HCEC 1CT (cell line): Measurements from ENCODE around the gene TBC1D14.

ENCODE experiments used
- DNase-seq: peaks from one replicate; pipeline ENCODE4 v3.0.0-alpha.2; 2017

TBC1D14 gene

DNA sequence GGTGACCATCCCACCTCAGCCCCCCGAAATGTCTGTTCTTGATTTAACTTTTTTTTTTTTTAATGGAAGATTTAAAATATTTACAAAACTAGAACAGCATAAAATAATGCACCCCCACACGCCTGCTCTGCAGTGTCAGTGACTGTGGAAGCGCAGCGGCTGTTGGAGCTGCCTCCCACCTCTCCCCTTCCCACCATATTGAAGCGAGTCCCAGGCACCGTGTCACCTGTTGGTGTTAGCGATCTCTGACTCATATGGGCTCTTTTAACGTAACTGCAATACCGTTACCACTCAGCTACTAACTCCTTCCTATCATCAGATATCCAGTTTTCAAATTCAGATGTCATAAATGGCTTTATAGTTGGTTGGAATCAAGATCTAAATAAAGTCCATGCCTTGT, 116.5 kb downstream of the TBC1D14 start:
- DNase-seq: no peak

DNA sequence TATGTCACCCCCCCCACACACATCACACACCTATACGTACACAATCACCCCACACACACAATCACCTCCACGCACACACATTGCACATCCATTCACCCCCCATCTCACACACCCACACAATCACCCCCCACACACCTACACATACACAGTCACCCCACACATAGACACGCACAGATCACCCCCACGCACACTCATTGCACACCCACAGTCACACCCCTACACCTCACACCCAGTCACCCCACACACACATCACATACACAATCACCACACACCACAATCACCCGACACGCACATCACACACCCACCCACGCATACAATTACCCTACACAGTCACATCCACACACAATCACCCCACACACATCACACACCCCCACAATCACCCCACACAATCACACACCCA, 117.7 kb downstream of the TBC1D14 start:
- DNase-seq: no peak

DNA sequence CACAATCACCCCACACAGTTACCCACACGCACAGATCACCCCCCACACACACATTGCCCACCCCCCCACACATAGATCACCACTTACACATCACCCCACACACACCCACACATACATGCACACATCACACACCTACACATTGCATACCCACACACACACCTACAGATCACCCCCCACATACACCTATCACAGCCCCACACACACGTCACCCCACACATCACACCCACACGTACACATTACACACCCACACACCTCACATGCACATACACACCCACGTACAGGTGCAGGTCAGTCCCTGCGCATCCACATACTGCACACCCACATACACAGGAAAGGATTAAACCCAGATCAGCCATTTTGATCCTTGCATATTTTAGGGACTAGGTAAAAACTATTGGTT, 118.3 kb downstream of the TBC1D14 start:
- DNase-seq: no peak

DNA sequence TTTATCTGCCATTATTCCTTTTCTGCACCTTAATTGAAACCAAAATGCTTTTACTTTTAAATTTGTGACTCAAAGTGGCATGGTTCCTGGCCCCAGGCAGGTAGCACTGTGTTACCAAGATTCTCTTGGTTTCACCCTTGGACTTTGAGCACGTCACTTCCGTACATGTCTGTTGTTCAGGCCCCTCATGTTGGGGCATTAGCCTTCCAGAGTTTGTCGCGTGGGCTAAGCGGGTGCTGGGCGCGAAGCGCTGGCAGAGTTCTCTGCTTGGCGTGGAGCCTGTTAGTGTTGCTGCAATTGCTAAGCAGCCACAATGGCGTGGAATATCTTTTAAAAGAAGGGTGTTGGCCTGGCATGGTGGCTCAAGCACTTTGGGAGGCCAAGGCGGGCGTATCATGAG, 119.6 kb downstream of the TBC1D14 start:
- DNase-seq: no peak

DNA sequence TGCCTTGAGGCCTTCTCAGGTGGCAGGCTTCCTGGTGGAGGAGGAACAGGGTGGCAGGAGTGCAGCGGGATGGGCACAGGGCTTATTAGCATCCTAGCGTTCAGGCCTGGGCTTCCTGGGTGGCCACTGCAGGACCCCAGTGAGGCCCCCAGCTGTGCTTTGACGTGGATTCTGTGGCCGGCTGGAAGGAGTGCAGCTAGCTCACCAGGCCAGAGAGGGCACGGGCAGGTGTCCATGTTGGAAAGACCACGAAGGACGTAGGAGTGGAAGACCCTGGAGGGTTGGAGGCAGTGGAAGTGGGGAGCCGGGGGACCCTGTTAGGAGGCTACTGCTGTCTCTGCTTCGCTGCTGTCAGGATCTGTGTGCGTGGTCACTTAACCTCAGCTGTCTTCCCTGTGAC, 120.3 kb downstream of the TBC1D14 start:
- no peak for DNase-seq

DNA sequence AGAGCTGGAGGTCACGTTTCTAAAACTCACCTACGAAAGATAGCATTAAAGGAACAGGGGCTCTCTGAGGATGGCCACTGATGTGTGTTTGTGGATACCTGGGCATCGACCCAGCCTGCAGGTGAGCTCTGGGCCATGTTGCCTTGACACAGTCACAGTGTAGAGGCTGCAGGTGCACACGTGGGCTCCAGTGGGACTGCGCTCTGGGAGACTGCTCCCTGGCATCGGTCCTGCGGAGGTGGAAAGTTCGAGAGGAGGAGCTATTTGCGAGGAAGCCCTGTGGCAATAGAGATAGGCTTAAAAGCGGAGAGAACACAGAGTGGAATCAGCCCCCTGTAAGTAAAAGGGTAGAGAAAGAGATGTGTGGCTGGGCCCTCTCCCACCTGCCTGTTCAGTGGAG, 121.2 kb downstream of the TBC1D14 start:
- DNase-seq: no peak

DNA sequence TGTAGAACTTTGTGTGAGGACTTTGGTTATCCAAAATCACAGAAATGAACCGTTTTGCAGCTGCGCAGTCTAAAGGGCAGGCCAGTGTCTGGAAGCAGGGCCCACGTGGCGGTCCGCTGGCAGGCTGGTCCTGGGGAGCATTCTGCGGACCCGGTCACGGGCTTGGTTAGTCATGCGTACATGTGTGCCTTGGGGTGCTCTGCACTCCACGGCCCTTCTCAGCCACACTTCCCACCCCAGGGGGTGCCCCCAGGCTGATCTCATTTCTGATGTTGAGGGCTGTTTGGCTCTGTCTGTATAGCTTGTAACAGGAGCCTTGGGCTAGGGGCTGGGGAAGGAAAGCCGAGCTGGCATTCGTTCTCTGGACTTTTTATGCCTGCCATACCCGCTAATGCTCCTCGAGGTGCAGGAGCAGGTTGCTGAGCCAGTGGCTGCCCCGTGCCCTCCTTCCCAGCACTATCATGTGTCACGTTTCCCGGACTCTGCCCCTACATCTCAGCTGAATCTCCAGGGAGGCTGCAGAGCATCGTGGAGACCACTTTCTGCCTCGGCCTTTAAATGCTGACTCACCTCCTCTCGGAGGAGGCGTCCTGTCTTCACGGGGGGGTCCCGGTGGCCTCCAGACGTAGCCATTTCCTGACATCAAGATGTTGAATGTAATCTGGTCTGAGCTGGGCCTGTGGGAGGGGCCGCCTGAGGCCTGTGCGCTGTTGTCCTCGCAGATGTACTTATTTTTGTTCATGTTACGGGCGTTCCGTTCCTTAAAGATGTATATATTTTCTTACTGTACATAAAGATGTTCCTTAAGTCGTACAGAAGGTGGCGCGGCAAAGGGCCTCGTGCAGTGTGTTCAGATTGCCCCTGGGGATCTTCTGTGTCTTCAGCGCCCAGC, 122.2 kb downstream of the TBC1D14 start:
- no peak for DNase-seq

DNA sequence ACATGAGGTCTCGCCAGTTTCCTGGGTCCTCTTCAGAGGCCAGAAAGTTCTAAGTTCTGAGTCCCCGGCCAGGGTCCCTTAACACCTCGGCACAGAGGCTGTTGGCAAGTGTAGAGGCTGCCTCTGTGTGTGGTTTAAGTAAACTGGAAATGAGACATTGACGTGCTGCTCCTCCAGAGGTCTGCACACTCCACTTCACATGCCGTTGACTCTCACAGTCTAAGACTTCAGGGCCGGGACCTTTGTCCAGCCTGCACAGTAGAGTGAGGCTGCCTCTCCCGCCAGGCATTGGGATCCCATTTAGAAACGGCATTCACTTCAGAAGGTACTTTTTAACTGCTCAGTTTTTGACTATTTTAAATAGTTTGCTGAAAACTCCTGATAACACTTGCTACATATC, 123.0 kb downstream of the TBC1D14 start:
- DNase-seq: no peak

DNA sequence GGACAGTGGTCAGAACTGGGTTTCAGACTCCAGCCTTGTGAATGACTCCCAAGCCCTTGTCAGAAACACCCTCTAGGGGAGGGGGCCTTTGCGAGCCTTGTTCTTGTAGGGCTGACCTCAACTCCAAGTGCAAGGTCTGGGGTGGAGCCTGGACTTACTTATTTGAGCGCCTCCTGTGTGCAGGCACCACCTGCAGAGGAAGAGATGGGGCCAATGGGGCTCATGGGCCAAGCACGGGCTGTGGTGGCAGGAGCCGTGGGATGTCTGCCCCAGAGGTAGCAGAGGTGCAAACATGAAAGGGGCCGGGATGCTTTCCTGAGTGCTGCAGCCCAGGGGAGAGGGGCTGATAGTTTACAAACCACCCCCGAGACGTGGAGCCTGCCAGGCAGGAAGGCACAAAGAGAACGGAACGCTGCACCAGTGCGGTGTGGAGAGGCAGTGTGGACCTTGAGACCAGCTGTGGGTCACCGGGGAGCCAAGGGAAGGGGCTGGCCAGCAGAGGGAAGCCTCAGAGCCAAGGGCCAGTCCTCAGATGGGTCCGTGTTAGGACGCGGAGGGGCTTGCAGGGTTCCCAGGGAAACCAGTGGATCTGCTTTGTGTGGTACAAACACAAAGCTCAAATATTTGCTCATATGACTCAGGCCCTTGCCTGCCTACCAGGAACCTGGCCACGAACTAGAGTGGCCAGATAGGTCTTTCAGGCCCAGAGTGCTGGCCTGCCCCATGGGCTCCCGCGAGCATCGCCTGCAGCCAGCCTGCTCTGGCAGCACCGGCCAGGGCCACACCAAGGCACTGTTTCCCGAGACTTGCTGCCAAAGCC, 124.8 kb downstream of the TBC1D14 start:
- DNase-seq: no peak

DNA sequence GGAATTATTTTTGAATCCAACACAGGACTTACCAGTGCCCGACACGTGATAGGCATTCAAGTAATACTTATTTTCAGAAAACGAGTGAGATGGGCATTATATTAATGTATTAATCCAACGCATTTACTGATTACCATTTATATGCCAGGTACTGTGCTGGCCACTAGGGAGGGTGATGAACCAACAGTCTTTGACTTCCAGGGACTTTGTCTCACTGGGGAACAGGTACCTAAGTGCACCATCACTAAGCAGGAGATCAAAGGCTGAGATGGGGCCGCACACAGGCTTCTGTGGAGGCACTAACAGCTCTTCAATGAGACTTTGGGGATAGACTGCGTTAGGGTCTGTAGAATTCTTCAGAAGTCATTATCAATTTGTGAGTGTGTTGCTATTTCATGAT, 127.8 kb downstream of the TBC1D14 start:
- DNase-seq: no peak

DNA sequence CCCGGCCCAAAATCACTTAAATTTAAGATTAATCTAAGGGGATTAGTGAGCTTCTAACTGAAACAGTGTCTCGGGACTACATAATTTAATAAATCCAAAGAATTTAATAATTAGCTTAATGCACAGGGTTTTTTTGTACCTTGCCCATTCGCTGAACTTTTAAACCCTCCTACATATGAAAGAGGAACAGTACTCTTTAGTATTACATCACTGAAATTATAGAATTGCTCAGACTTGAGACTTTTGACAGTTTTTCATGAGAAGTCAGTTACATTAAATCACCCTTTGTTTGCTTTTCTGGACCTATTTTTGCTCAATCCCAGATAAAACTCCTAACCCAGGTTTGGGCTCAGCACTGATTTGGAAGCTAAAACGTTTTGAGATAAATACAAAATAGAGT, 131.1 kb downstream of the TBC1D14 start:
- DNase-seq: no peak

DNA sequence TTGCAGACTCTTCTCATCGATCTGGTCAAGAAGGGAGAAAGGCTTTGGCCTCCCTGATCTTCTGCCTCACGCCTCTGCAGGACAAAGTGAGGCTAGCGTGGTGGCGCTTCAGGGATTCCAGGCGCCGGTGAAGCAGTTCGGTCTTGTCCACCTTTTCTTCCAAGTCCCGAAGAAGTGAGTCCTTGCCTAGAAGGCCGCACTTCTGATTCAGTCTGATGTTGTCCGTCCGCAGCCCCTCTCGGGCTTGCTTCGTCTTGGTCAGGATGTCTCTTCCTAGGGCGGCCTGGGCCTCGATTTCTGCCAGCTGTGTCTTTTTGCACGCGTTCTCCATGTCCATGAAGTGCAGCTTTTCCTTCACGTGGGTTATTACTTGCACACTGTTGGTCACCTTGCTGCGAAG, 131.6 kb downstream of the TBC1D14 start:
- no peak for DNase-seq

DNA sequence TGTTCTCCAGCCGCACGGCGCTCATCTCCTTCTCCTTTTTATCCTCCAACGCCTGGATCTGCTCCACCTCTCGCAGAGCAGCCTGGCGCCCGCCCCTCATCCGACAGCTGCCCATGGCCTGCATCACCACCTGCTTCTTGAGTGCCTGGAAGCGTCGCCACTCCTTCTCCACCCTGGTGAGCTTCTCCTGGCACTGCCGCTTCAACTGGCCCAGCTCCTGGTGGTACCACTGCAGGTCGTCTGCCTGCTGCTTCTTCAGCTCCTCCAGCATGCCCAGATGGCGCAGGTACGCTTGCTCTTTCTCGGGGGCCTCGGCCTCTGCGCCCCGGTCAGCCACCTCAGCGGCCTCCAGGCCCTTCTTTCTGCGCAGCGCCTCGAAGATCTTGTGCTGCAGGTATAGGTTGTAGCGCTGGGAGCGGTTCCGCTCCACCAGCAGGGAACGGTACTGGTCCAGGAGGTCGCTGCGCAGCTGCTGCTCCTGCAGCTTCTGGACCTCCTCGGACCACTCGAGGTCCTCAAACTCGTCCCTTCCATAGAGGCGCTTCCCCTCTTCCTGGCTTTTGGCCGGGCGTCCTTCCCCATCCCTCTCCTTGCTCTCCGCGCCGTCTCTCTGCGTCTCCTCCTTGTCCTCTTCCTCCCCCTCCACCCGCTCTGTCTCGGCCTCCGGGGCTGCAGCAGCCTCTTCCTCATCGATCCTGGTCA, 132.3 kb downstream of the TBC1D14 start:
- no peak for DNase-seq

DNA sequence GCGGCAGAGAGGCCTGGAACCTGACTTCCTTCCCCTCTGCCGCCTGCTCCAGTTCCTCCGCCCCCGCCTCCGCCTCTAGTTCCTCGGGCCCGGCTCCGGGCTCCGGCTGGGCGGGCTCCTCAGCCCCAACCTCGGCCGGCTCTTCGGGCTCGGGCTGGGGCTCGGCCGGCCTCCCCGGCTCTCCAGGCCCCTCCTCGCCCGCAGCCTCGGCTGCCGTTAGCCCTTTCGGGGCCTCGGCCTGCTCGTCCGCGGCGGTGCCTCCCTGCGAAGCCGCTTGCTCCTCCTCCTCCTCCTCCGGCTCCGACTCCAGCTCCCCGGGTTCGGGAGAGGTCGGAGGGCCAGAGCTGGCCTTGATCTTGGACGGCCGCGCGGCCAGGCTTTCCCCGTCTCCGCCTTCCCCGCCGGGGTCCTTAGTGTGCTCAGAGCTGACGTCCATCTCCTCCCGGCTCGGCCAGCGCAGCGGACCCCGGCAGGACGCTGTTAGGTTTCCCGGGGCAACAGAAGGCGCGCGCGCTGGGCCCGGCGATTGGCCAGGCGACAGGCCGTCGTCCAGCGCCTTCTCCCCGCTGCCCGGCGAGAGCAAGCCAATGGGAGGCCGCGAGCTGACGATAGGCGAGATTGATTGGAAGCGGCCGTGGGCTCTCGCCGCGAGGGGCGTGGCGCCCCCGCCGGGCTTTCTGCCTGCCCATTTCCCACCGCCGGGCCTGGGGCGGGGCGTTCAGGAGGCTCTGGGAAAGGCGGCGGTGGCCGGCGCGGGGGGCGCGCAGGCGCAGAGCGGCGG, 133.1 kb downstream of the TBC1D14 start:
- peak; percentile 94 for DNase-seq

DNA sequence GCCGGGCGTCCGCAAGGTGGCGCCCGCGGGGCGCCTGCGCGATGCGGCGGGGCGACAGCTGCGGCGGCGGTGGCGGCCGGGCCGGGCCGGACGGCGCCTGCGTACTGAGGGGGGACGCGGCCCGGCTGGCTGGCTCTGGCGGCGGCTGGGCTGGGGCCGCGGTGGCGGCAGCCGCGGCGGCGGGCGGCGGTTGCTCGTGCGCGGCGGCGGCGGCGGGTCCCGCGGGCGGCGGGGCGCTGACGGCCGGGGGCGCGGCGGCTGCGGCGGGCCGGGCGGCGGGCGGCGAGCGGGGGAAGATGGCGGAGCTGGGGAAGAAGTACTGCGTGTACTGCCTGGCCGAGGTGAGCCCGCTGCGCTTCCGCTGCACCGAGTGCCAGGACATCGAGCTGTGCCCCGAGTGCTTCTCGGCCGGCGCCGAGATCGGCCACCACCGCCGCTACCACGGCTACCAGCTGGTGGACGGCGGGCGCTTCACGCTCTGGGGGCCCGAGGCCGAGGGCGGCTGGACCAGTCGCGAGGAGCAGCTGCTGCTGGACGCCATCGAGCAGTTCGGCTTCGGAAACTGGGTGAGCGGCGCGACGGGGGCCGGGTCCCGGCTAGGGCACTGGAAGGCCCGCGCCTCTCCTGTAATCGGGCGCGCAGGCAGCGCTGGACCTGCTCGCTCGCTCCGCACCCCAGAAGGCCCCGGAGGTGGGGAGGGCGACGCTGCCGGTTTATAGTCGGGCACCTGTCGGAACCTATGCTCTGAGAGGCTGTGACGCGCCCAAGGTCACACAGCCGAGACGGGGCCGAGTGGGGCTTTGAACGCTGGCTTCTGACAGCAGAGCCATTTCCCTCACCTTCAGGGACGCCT, 133.9 kb downstream of the TBC1D14 start, which contains the start of gene TADA2B:
Gene TADA2B, plus strand, starts transcription at position 89 of the 853 bp plus-strand sequence. Its CDS starts 208 bp downstream, at position 297.
- peak; percentile 33 for DNase-seq

DNA sequence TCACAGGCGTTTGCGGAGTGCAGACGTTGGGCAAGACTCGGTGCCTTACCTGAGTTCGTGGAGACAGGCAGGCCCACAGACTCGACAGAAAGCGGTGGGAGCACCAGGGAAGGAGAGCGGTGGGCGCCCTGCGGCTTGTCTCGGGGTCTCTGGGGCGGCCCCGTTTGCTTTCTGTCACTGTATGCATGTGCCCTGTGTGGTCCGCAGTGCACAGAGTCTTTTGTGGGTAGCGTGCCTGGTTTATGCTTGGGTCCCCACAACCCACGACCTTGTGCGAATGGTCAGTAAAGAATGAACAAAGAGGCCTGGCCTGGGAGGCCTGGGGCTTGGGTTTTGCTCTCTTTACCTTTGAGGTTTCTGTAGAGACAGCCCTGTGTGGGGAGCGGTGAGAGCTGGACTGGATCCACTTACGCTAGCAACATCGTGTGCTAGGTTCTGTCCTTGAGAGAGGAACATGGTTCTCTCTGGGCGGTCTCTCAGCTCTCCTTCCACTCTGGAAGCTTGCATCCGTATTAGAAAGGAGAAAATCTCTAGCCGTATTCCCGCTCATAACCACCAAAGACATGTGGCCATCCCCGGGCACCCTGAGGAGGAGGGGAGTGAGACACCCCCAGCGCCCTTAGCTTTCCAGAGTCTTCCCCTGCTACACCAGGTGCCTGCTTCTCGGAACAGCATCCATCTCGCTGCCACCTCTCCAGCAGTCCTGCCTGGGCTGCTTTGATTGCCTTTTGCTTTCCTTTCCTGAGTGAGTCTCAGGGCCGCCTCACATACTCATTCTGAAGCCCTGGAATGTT, 134.7 kb downstream of the TBC1D14 start:
- no peak for DNase-seq

DNA sequence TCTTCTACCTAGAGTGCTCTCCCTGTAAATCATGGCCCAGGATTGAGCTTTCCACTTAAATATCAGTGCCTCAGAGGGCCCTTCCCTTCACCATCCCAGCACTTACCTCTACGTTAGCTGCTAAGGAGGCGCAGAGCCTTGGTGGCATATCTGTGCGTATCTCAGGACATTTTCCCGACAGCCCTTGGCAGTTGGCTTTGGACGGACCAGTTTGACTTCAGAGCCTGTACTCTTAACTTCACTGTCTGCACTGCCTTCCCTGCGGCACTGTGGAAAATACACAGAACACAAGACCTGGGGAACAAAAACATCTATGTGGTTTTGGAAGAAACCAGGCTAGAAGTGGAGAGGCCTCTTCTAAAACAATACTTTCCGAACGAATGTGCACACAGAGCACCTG, 135.9 kb downstream of the TBC1D14 start:
- DNase-seq: no peak

DNA sequence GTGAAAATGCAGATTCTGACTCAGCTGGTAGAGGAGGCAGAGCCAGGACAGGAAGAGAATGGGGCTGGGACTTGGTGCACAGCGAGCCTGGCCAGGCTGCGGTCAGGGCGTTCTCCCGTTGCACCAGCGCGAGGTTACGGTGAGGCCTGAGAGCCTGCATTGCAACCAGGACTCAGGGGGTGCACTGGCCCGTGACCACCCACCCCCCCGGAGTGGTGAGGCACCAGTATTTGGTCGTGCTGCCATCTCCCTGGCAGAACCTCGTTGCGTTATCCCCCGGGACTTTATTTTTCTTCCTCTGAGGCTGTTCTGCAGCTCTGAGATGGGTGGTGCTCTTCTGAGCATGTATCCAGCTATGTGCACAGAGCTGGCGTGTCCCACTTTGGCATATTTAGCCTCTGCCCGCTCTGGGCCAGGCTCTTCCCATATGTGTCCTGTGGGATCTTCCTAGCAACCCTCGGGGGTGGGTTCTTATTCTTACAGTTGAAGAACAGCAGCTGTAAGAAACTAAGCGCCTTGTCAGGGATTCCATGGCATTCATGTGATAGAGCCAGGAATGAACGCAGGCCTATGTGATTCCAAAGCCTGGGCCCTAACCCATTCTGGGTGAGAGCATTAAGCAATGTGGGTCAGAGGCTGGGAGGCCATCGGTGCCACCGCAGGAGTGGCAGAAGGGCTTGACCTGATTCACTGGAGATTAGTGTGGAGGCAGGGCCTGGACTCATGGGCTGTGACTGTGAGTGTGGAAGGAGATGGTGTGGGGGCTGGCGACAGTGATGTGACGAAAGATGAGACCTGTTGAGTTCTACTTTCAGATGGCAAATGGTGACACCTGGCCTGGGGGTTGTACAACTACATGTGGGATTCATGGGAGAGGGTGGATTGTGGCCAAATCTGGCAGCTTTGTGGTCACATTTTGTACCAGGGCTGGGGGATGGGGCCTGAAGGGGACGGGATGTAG, 136.6 kb downstream of the TBC1D14 start:
- DNase-seq: no peak

DNA sequence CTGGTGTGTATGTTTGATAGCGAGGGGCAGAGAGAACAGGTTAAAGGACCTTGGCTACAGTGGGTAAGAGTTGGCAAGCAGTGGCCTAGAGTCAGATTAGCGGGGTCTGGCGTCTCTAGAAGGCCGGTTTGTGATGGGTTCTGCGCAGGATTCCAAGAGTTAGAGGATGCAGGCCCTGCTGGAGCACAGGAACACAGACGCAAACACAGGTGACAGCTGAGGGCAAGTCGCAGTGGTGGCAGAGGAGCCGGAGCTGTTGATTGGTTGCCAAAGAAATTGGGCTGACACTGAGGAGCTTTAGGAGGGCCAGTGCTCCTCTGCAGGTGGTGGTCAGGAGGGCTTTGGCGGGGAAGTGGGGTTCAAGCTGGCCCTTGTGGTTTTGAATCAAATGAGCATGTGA, 137.3 kb downstream of the TBC1D14 start:
- DNase-seq: no peak
